Lung (tissue), 12 donors: ENCODE data around the gene LTBP1. TPM values are rescaled to one million over a fixed set of nuclear protein-coding genes. Genes with fewer than 3 reads are reported as not detected.

Experiments used
- ATAC-seq: fragments of 200-7000 bp; cut with Tn5 transposase; one replicate; pipeline ENCODE4 v1.9.1; 2020; ENCODE audit warnings: moderate number of reproducible peaks; ENCODE audit not compliant: insufficient read depth, low FRiP score
- DNase-seq, 3 donors: peaks; one replicate each; pipeline ENCODE4 v3.0.0-alpha.2; 2013 to 2017
- H3K27ac ChIP-seq, 2 donors: one replicate each; pipeline ENCODE4 v1.5.1; 2013; ENCODE audit warnings: mild to moderate bottlenecking in 2 of 2, moderate library complexity in 2 of 2, control low read depth in 1 of 2, inconsistent platforms in 1 of 2, low read depth in 1 of 2, low read length in 1 of 2
- H3K27me3 ChIP-seq, 3 donors: one replicate each; pipeline ENCODE4 v1.5.1; 2013; ENCODE audit warnings: low read length in 2 of 3; ENCODE audit not compliant: control insufficient read depth in 3 of 3, insufficient read depth in 3 of 3
- H3K36me3 ChIP-seq, 4 donors: one replicate each; pipeline ENCODE4 v1.5.1; 2013; ENCODE audit warnings: low read length in 4 of 4, mild to moderate bottlenecking in 1 of 4, moderate library complexity in 1 of 4; ENCODE audit not compliant: control insufficient read depth in 4 of 4, insufficient read depth in 4 of 4
- H3K4me1 ChIP-seq, 5 donors: one replicate each; pipeline ENCODE4 v1.5.1; 2013; ENCODE audit warnings: low read length in 5 of 5, mild to moderate bottlenecking in 2 of 5, moderate library complexity in 1 of 5; ENCODE audit not compliant: control insufficient read depth in 5 of 5, insufficient read depth in 5 of 5
- H3K4me3 ChIP-seq: one replicate; pipeline ENCODE4 v1.5.1; 2013; ENCODE audit warnings: mild to moderate bottlenecking, control low read depth, moderate library complexity
- H3K9ac ChIP-seq, 2 donors: one replicate each; pipeline ENCODE4 v1.5.1; 2013; ENCODE audit warnings: low read length in 2 of 2, control low read depth in 1 of 2; ENCODE audit not compliant: insufficient read depth in 1 of 2
- H3K9me3 ChIP-seq, 4 donors: one replicate each; pipeline ENCODE4 v1.5.1; 2013; ENCODE audit warnings: low read length in 3 of 4, mild to moderate bottlenecking in 1 of 4, moderate library complexity in 1 of 4; ENCODE audit not compliant: control insufficient read depth in 4 of 4, insufficient read depth in 3 of 4
- WGBS, 2 donors: extraction: QIAGEN DNeasy Blood & Tissue Kit; methylation state at CpG; one replicate each; pipeline ENCODE4 v1.1.7; 2013; 5-methylcytosine and 5-hydroxymethylcytosine counted together
- polyA plus RNA-seq, 2 donors: library from polyadenylated mRNA; stranded (reverse); fragments of 200-250 nt; gene quantifications; one replicate each; pipeline ENCODE4 v1.2.1, GENCODE V29; 2013
- total RNA-seq, 2 donors: library from RNA; depleted of rRNA in 1 of 2; stranded (reverse); fragments of >200 nt in 1 of 2; gene quantifications; one replicate each; pipeline ENCODE4 v1.2.1, GENCODE V29; 2014 to 2021
- TF ChIP-seq, protein P1 (sequence below): IDR thresholded peaks from 2 replicates; pipeline ENCODE4 v1.5.1; 2012; ENCODE audit warnings: mild to moderate bottlenecking; ENCODE audit errors: control extremely low read depth, extremely low read depth
- donor health status: control.
- donor health status: control.
- donor health status: Bipolar disorder and iron deficiency.
- donor health status: healthy.
- donor health status: DM: yes; HTN: yes; CAD: no.

LTBP1 gene
- total and polyA plus RNA-seq, 4 donors, result 8.8 to 57.4 (median 28.6) TPM

DNA sequence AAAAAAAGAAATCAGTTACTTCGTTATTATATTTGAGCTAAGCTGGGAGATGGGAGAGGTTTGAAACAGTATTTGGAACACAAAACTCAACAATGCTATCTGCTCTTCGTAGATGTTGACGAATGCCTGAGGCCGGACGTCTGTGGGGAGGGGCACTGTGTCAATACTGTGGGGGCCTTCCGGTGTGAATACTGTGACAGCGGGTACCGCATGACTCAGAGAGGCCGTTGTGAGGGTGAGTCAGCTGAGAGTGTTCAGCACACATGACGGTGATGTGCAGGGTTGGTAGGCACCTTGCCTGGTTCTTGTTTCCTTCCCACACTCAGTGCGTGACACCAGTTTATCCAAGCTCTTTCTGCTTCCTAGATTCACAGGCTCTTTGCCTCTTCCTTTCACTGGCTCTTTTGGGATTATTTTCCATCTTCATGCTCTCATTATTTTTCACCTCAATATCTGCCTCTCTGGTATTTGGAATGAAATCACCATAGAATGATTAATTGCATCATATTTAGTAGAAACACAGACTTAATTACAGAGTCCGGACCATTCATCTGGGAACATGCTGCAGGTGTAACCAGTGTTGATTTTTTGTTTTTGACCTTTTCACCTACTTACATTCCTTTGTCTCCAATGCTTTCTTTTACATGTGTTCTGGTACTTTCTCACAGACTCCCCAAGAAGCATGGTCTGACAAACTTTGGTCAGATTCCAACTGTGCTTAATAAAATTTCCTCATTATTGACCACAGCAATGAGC is 329.1 kb downstream of the LTBP1 start:
- H3K9ac ChIP-seq, result no peak overlapping the region
- no peak for ATAC-seq
- H3K4me1 ChIP-seq, result peaks cover 0 to 5% (median 0%) of the 10 kb centered on the region in 5 donors
- H3K4me3 ChIP-seq, result no peak overlapping the region
- H3K9me3 ChIP-seq, result no peaks in the 10 kb centered on the region
- H3K36me3 ChIP-seq, result peaks cover 0 to 12% (median 6%) of the 10 kb centered on the region in 4 donors
- TF ChIP-seq, protein P1, sequence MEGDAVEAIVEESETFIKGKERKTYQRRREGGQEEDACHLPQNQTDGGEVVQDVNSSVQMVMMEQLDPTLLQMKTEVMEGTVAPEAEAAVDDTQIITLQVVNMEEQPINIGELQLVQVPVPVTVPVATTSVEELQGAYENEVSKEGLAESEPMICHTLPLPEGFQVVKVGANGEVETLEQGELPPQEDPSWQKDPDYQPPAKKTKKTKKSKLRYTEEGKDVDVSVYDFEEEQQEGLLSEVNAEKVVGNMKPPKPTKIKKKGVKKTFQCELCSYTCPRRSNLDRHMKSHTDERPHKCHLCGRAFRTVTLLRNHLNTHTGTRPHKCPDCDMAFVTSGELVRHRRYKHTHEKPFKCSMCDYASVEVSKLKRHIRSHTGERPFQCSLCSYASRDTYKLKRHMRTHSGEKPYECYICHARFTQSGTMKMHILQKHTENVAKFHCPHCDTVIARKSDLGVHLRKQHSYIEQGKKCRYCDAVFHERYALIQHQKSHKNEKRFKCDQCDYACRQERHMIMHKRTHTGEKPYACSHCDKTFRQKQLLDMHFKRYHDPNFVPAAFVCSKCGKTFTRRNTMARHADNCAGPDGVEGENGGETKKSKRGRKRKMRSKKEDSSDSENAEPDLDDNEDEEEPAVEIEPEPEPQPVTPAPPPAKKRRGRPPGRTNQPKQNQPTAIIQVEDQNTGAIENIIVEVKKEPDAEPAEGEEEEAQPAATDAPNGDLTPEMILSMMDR, result no peak
- no peaks in the 10 kb centered on the region for H3K27me3 ChIP-seq
- no peak overlapping the region for H3K27ac ChIP-seq
- 68 to 79% methylated on average over 12 of the region's 12 CpGs for WGBS, 2 donors
- no peak for DNase-seq

DNA sequence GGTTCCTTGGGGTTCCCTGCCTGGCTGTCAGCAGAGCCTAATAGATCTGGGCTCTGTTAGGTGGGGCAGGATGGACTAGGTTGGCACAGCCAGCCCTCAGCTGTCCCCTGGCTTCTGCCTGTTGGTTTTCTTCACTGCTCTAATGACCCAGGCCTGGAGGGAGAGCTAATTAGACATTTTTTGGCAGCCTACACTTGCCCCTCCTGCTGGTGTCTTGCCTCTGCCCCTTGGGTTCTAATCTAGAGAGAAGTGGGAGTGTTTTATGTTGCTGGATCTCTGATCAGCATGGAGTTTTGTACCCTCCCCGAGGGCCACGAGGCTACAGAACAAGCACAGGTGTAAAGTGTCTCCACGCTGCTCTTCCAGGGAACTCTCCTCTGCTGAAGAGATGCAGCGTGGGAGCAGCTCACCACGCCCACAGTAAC is 330.3 kb downstream of the LTBP1 start:
- Histone ChIP-seq H3K27ac (peak overlapping the region; percentile 37 to 39), H3K36me3 (peaks cover 0 to 14% (median 8%) of the 10 kb centered on the region in 4 donors), H3K4me1 (peaks cover 0 to 5% (median 0%) of the 10 kb centered on the region in 5 donors), H3K9me3 (no peaks in the 10 kb centered on the region), H3K27me3 (no peaks in the 10 kb centered on the region), H3K4me3 (no peak overlapping the region), H3K9ac (no peak overlapping the region)
- ATAC-seq (no peak), DNase-seq (no peak)
- TF ChIP-seq, protein P1, result no peak
- 68 to 85% methylated on average over 5 of the region's 5 CpGs for WGBS, 2 donors

DNA sequence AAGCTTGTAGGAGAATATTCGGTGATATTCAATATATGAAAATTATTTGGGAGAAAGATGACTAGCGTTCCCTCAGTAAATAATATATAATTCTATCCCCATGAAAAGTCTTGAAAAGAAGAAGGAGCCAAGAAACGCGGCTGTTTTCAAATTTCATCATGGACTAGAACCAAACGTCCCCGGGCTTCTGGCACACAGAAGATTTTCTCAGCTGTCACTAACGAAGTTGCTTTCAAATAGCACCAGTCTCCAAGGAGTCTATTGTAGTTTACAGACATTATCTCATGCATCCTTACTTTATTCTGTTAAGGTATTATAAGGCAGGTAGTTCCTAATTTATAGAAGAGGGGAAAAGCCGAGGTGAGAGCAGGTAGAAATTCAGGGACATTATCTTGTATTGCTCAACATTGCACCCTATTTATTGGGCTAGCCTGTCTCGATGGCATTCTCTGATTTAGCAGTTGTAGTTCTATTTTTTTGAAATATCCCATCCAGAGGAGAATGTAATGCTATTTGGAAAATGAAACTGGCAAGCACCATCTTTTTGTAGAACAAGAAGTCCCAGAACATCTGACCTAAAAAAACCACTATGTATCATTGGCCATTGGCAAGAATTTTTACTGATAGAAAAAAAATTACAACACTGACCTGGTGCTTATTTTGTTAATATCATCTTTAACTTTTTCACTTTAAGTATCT is 331.6 kb downstream of the LTBP1 start:
- Histone ChIP-seq H3K9me3 (no peaks in the 10 kb centered on the region), H3K4me3 (no peak overlapping the region), H3K27ac (peak overlapping the region in 1 of 2 donors; percentile 40), H3K36me3 (peaks cover 0 to 13% (median 5%) of the 10 kb centered on the region in 4 donors), H3K4me1 (peaks cover 0 to 5% (median 0%) of the 10 kb centered on the region in 5 donors), H3K27me3 (no peaks in the 10 kb centered on the region), H3K9ac (no peak overlapping the region)
- ATAC-seq (no peak), DNase-seq (no peak)
- WGBS, 2 donors, result 80 to 85% methylated on average over 9 of the region's 9 CpGs
- TF ChIP-seq, protein P1, result no peak
